HG02981 (cell line): ENCODE measurements around the gene KIAA1217.

Experiments
- ATAC-seq: cut with Tn5 transposase; IDR thresholded peaks from one replicate; pipeline ENCODE4 v1.9.1; 2021; ENCODE audit warnings: mild to moderate bottlenecking, moderate library complexity; ENCODE audit not compliant: unreplicated experiment

The KIAA1217 gene

GRCh38 chr10:24242562-24242961 is 33.6 kb downstream of the KIAA1217 start:
- no peak for ATAC-seq

GRCh38 chr10:24246365-24246764 is 37.4 kb downstream of the KIAA1217 start:
- no peak for ATAC-seq

GRCh38 chr10:24247841-24248240 is 38.9 kb downstream of the KIAA1217 start:
- no peak for ATAC-seq

GRCh38 chr10:24249829-24250415 is 41.0 kb downstream of the KIAA1217 start:
- no peak for ATAC-seq

GRCh38 chr10:24251547-24251946 is 42.6 kb downstream of the KIAA1217 start:
- ATAC-seq = no peak

- no peak for ATAC-seq
Observed at GRCh38 chr10:24254180-24254579, 45.2 kb downstream of the KIAA1217 start.

- ATAC-seq = no peak
Observed at GRCh38 chr10:24255115-24255880, 46.4 kb downstream of the KIAA1217 start.

- ATAC-seq = no peak
Observed at GRCh38 chr10:24255881-24256311, 47.0 kb downstream of the KIAA1217 start.

GRCh38 chr10:24256619-24257107 is 47.7 kb downstream of the KIAA1217 start:
- no peak for ATAC-seq

GRCh38 chr10:24257588-24257987 is 48.6 kb downstream of the KIAA1217 start:
- no peak for ATAC-seq

GRCh38 chr10:24259365-24260130 is 50.6 kb downstream of the KIAA1217 start:
- no peak for ATAC-seq

GRCh38 chr10:24261627-24262026 is 52.7 kb downstream of the KIAA1217 start:
- no peak for ATAC-seq

GRCh38 chr10:24262929-24263590 is 54.1 kb downstream of the KIAA1217 start:
- ATAC-seq = no peak

- ATAC-seq = no peak
Observed at GRCh38 chr10:24269476-24269875, 60.5 kb downstream of the KIAA1217 start.

GRCh38 chr10:24272374-24272773 is 63.4 kb downstream of the KIAA1217 start:
- ATAC-seq = no peak

- no peak for ATAC-seq
Observed at GRCh38 chr10:24277277-24277676, 68.3 kb downstream of the KIAA1217 start.

GRCh38 chr10:24277771-24278170 is 68.8 kb downstream of the KIAA1217 start:
- ATAC-seq = no peak

GRCh38 chr10:24278176-24278889 is 69.4 kb downstream of the KIAA1217 start:
- ATAC-seq = no peak

- ATAC-seq = no peak
Observed at GRCh38 chr10:24279166-24279565, 70.2 kb downstream of the KIAA1217 start.

GRCh38 chr10:24287559-24288195 is 78.7 kb downstream of the KIAA1217 start:
- ATAC-seq = no peak
